Activated T-helper 2 cell treated with anti-CD3 and anti-CD28 coated beads, Interferon-gamma antibody, Interleukin-2, Interleukin-4, amounts not matched to agents 10 μg/mL and 5 μg/mL and 100 μg/mL, durations not matched to agents 14 hours and 24 hours and 36 hours (primary cell): ENCODE measurements around the gene DENND1A. TPM values are rescaled to one million over a fixed set of nuclear protein-coding genes. Genes with fewer than 3 reads are reported as not detected.

Source experiments
- DNase-seq: peaks from one replicate; pipeline ENCODE4 v3.0.0; 2021; ENCODE audit warnings: low spot score
- H3K27ac Mint-ChIP-seq: one replicate; pipeline ENCODE4 v1.8.0; 2021; ENCODE audit warnings: mixed read lengths
- H3K27me3 Mint-ChIP-seq: one replicate; pipeline ENCODE4 v1.8.0; 2021; ENCODE audit warnings: low read depth, mixed read lengths
- H3K36me3 Mint-ChIP-seq: one replicate; pipeline ENCODE4 v1.8.0; 2021; ENCODE audit warnings: low read depth, mixed read lengths
- H3K4me1 Mint-ChIP-seq: one replicate; pipeline ENCODE4 v1.8.0; 2021; ENCODE audit warnings: low read depth, mixed read lengths
- H3K4me3 Mint-ChIP-seq: one replicate; pipeline ENCODE4 v1.8.0; 2021; ENCODE audit warnings: low read depth, mild to moderate bottlenecking, moderate library complexity, mixed read lengths
- H3K9me3 Mint-ChIP-seq: one replicate; pipeline ENCODE4 v1.8.0; 2021; ENCODE audit warnings: mixed read lengths
- intact Hi-C: fragments of 100-400 bp; cut with micrococcal nuclease; formaldehyde crosslinking; loops from one replicate; pipeline ENCODE4 v1.15.1; 2023
- total RNA-seq: library from RNA; stranded (reverse); gene quantifications from 2 replicates; pipeline ENCODE4 v1.2.3, GENCODE V29; 2022

The DENND1A gene
- total RNA-seq, 1 donor from 2014 or later, result 20.0 TPM

DNA sequence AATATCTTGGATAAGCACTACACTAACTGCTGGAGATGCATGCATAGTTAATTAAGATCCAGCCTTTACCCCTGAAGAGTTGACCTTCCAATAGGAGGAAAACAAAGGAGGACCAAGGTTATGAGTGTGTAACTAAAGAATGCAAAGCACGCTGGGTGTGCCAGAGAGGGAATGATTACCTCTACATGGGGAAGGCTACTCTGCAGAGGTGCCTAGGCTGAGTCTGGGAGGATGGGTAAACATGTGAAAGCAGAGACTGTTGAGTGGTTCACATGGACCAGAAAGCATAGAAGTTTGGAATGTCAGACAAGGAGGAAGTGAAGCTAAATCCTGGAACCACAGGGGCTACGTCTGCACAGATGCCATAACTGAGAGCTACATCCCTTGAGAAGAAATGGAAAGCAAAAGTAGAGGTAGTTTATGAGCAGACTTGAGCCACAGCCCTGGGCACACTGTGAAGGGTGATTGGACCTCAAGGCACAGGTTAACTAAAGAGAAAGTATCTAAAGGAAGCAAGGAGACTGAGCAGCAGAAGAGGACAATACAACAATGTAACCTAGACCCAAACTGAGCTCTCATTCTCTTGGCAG, 176.2 kb downstream of the DENND1A start:
- H3K36me3 Mint-ChIP-seq, result no peaks in the 10 kb centered on the region
- no peak for DNase-seq
- H3K4me3 Mint-ChIP-seq, result no peak overlapping the region
- no peaks in the 10 kb centered on the region for H3K27me3 Mint-ChIP-seq
- intact Hi-C loops, result no loop called here
- no peaks in the 10 kb centered on the region for H3K9me3 Mint-ChIP-seq
- no peak overlapping the region for H3K27ac Mint-ChIP-seq
- H3K4me1 Mint-ChIP-seq, result peaks cover 14% of the 10 kb centered on the region

DNA sequence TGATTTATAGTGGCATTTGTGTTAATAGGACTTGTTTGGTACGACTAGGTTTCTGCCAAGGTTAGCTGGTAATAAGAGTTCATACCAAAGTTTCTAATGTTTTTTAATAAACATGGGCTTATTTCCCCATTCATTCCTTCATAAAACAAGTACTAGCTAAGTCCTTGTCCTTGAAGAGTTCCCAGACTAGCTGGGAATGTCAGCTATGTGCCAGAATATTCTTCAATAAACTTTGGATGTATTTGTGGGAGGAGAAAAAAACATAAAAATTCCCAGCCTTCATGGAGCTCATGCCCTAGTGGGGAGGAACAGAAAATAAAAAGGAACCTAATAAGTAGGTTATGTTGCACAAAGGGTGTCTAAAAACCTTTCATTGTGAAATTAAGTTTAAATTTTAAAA, 176.9 kb downstream of the DENND1A start:
- no peaks in the 10 kb centered on the region for H3K9me3 Mint-ChIP-seq
- no peaks in the 10 kb centered on the region for H3K36me3 Mint-ChIP-seq
- peaks cover 14% of the 10 kb centered on the region for H3K4me1 Mint-ChIP-seq
- no peak overlapping the region for H3K4me3 Mint-ChIP-seq
- intact Hi-C loops, result no loop called here
- no peaks in the 10 kb centered on the region for H3K27me3 Mint-ChIP-seq
- no peak for DNase-seq
- no peak overlapping the region for H3K27ac Mint-ChIP-seq

DNA sequence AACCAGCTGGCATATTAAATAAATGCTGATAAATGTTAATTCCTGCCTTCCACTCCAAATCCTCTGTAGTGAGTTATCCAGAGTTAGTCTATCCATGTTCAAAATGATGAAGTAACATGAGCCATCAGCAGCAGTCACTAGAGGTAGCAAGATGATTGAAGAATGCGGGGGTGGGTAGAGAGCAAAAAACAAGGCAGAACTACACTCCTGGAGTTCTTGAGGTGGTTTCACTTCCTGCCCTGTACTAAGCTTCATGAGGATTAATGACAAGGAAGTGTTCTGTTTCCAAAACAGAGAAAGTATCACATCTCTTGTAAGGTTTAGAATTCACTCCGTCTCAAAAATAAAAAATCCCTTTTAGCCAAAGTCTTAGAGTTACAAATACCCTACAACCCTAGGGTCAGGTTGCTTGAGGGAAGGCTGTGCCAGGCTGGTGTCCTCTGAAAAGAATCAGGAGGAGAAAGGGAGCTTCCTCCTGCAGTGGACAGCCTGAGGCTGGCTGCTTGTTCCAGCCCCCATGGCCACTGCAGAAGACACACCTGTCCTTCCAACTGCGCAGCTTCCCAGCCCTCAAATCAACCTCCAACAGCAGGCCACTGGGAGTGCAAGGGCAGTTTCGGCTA, 180.2 kb downstream of the DENND1A start:
- no peak overlapping the region for H3K27ac Mint-ChIP-seq
- H3K27me3 Mint-ChIP-seq, result no peaks in the 10 kb centered on the region
- no peaks in the 10 kb centered on the region for H3K9me3 Mint-ChIP-seq
- peaks cover 14% of the 10 kb centered on the region for H3K4me1 Mint-ChIP-seq
- DNase-seq, result no peak
- no peaks in the 10 kb centered on the region for H3K36me3 Mint-ChIP-seq
- H3K4me3 Mint-ChIP-seq, result no peak overlapping the region
- intact Hi-C loops, result no loop called here

DNA sequence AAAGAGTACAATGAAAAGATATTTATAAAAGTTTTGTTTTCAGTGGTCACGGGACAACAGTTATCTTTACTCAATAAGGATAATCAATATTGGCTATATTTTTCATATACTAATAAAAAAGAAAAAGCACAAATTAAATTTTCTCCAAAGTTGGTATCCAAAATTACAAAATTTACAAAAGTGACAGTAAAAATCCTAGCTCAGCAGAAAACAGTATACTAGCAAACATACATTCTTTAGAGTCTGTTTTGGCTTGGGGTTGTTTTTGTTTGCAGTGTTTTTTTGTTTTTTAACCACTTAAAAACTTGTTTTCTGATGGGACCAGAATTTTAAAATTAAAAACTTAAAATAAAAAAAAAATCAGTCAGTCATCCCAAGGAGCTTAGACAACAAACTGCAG, 183.2 kb downstream of the DENND1A start:
- intact Hi-C loops, result no loop called here
- Mint-ChIP-seq H3K9me3 (no peaks in the 10 kb centered on the region), H3K4me1 (peaks cover 12% of the 10 kb centered on the region), H3K27ac (no peak overlapping the region), H3K4me3 (no peak overlapping the region), H3K27me3 (peaks cover 1% of the 10 kb centered on the region), H3K36me3 (no peaks in the 10 kb centered on the region)
- no peak for DNase-seq

DNA sequence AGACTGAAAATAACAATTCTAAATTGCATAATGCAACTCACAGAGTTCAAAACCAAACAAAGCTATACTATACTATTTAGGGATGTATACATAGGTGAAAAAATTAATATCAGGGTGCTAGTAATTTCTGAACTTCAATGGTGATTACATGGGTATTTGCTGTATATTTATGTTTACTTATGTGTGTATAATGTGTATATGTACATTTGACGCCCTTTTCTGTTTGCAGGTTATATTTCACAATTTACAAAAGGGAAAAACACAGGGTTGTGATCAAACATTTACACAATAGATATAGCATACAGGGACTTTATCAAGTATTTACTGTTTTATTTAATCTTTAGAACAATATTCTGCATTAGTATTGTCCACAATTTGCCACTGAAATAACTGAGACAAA, 184.0 kb downstream of the DENND1A start:
- intact Hi-C loops, result no loop called here
- H3K4me1 Mint-ChIP-seq, result peaks cover 12% of the 10 kb centered on the region
- H3K27me3 Mint-ChIP-seq, result peaks cover 1% of the 10 kb centered on the region
- H3K4me3 Mint-ChIP-seq, result no peak overlapping the region
- no peaks in the 10 kb centered on the region for H3K9me3 Mint-ChIP-seq
- no peak for DNase-seq
- no peaks in the 10 kb centered on the region for H3K36me3 Mint-ChIP-seq
- no peak overlapping the region for H3K27ac Mint-ChIP-seq

DNA sequence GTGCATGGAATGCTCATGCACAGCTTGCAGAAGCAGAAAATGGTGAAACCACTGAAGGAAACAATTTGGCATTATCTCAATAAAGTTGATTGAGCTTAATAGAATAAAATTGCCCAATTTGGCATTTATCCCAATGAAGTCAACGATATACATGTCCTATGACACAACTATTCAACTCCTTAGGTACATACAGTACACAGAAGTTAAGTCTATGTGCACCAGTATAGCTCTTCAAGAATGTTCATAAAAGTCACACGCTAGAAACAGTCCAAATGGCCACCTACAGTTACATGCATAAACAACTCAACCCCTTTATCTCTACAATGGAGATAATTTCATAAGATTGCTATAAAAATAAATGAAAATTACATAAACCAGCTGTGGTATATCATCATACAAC, 184.5 kb downstream of the DENND1A start:
- H3K4me1 Mint-ChIP-seq, result peaks cover 12% of the 10 kb centered on the region
- no peaks in the 10 kb centered on the region for H3K9me3 Mint-ChIP-seq
- H3K36me3 Mint-ChIP-seq, result no peaks in the 10 kb centered on the region
- H3K4me3 Mint-ChIP-seq, result no peak overlapping the region
- DNase-seq, result no peak
- H3K27ac Mint-ChIP-seq, result no peak overlapping the region
- H3K27me3 Mint-ChIP-seq, result peaks cover 1% of the 10 kb centered on the region
- intact Hi-C loops, result no loop called here

DNA sequence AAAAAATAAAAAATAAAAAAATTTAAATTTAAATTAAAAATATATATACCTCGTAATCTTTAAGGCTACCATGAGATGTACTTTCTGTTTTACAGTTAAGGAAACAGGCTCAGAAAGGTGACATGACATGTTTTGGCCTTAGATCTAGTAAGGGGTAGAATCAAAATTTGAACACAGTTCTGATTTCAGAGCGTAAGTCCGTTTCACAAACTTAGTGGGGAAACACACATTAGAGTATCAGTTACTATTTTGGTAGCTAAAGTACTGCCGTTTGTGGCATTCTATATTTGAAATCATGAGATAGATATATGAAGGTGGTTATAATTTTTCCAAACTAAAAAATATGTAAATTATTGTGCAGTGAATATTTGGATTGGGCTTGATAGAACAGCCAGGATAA, 186.2 kb downstream of the DENND1A start:
- Mint-ChIP-seq H3K4me3 (no peak overlapping the region), H3K27ac (no peak overlapping the region), H3K9me3 (no peaks in the 10 kb centered on the region), H3K27me3 (peaks cover 3% of the 10 kb centered on the region), H3K4me1 (no peaks in the 10 kb centered on the region), H3K36me3 (no peaks in the 10 kb centered on the region)
- intact Hi-C loops, result no loop called here
- DNase-seq, result no peak

DNA sequence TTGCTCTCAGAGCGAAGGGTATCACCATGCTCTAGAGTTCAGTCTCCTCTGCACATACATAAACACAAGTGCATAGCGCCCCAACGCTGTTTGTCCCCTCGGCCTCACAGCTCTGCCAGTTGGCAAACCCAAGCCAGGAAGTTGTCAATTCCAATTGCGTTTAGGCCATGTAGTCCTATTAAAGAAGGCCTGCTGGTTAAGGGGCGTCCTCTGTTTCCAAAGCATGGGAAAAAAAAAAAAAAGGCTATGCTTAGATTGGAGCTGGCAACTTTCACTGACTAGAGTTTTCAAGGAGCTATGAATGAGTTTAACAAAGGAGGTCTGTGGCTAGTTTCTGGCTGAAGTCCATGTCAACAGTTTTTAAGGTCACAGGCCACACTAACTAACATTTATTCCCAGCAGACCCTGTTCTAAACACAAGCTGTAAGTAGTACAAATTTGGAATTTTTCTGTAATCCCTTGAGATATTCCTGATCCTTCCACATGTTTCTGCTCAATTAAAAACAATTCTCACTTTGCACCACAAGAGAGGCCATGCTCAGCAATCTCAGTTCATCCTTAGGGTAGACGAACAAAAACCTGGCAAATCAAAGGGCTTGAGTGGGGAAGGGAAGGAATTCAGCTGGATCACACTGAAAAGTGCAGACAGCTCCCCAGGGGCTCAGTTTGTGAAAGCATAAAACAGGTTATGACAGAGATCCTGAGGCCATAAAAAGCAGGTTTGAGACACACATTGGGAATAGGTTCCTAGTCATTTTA, 187.7 kb downstream of the DENND1A start:
- no peaks in the 10 kb centered on the region for H3K4me1 Mint-ChIP-seq
- no peaks in the 10 kb centered on the region for H3K9me3 Mint-ChIP-seq
- no peak overlapping the region for H3K27ac Mint-ChIP-seq
- no peaks in the 10 kb centered on the region for H3K36me3 Mint-ChIP-seq
- no peak overlapping the region for H3K4me3 Mint-ChIP-seq
- intact Hi-C loops, result no loop called here
- H3K27me3 Mint-ChIP-seq, result peaks cover 3% of the 10 kb centered on the region
- no peak for DNase-seq

DNA sequence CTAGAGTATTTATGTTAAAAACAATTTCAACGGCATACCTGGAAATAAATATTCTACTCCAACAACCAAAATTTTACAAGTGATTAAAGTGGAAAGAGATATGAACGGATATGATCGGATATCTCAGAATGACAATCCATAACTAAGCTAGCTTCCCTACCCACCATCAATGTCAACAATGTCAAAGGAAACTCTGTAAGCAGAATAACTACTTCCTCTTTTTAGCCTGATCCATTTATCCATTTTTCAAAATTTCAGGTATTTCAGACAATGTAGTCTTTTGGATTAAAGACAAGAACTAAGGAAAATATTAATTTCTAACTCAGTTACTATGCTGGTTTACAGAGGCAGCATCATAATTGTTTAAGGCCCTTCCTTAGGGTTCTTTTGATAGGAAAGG, 188.7 kb downstream of the DENND1A start:
- Mint-ChIP-seq H3K36me3 (no peaks in the 10 kb centered on the region), H3K4me1 (no peaks in the 10 kb centered on the region), H3K9me3 (no peaks in the 10 kb centered on the region), H3K4me3 (no peak overlapping the region), H3K27ac (no peak overlapping the region), H3K27me3 (peaks cover 3% of the 10 kb centered on the region)
- intact Hi-C loops, result no loop called here
- DNase-seq, result no peak

DNA sequence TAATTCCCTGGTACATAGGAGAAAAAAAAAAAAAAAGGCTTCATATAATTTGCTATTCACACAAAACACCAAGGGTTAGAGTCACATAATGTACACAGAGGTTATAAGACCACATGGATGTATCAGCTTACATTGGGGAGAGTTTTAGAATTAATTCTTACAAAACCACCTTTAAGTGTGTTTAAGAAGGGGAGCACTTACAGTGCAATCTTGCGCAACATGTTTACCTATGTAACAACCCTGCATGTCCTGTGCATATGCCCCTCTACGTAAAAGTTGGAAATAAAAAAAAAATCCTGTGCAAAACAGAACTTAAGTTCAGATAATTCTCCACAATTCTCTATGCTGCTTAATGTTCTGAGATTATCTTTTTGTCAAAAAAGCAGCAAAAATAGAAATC, 190.0 kb downstream of the DENND1A start:
- H3K27ac Mint-ChIP-seq, result no peak overlapping the region
- H3K9me3 Mint-ChIP-seq, result no peaks in the 10 kb centered on the region
- H3K27me3 Mint-ChIP-seq, result peaks cover 3% of the 10 kb centered on the region
- no peak for DNase-seq
- no peaks in the 10 kb centered on the region for H3K4me1 Mint-ChIP-seq
- intact Hi-C loops, result no loop called here
- H3K4me3 Mint-ChIP-seq, result no peak overlapping the region
- H3K36me3 Mint-ChIP-seq, result no peaks in the 10 kb centered on the region

DNA sequence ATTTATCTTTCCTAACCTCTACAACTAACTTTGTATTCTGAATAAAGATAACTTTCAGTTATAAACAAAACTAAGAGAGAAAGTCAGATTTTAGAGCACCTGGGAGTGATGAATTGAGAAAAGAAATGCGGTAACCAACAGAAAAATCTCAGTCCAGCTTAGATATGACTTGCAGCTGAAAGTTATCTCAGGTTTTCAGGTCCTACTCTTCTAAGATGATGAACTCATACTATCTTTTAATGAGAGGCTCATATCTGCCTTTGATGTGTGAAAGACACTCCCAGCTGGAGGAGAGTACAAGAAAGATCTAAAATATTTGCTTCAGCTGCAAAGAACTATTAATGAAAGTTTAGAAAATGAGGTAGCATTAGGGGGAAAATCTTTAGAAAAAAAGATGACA, 190.5 kb downstream of the DENND1A start:
- H3K4me3 Mint-ChIP-seq, result no peak overlapping the region
- H3K4me1 Mint-ChIP-seq, result no peaks in the 10 kb centered on the region
- DNase-seq, result no peak
- H3K36me3 Mint-ChIP-seq, result no peaks in the 10 kb centered on the region
- peaks cover 3% of the 10 kb centered on the region for H3K27me3 Mint-ChIP-seq
- no peak overlapping the region for H3K27ac Mint-ChIP-seq
- H3K9me3 Mint-ChIP-seq, result no peaks in the 10 kb centered on the region
- intact Hi-C loops, result no loop called here

DNA sequence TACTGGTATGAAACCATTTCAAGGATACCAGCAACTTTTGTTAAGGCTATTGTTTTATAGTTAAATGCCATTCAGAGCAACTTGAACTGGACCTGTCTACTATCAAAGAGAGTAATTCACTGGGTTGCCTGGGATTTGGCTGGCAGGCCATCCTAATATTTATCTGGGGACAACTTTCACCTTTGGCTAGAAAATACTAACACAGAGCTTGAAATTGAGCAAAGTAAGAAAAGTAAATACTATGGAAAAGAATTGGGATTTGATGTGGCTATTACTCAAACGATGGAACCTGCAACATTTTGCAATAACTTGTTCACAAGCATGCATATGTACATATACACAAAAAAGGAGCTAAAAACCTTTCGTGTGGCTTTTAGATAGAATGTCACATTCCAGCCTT, 191.3 kb downstream of the DENND1A start:
- Mint-ChIP-seq H3K36me3 (no peaks in the 10 kb centered on the region), H3K27ac (no peak overlapping the region), H3K27me3 (peaks cover 3% of the 10 kb centered on the region), H3K9me3 (no peaks in the 10 kb centered on the region), H3K4me1 (no peaks in the 10 kb centered on the region), H3K4me3 (no peak overlapping the region)
- no peak for DNase-seq
- intact Hi-C loops, result no loop called here

DNA sequence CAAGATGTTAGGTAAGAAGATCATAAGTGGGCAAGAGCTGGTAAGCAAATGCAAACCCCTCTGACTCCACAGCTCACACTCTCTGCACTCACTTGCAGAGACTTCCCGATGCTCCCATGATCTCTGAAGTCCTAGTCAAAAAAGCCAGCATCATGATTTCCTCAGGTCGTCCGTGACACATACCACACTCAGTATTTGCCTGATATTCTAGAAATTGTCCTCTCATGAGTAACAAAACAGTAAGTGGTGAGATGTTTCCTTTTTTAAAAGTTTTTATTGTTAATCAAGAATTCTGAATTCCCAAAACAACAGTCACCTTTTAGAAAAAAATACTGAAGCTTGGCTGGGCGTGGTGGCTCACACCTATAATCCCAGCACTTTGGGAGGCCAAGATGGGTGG, 194.6 kb downstream of the DENND1A start:
- Mint-ChIP-seq H3K9me3 (no peaks in the 10 kb centered on the region), H3K4me1 (no peaks in the 10 kb centered on the region), H3K27ac (no peak overlapping the region), H3K4me3 (no peak overlapping the region), H3K36me3 (no peaks in the 10 kb centered on the region), H3K27me3 (peaks cover 2% of the 10 kb centered on the region)
- intact Hi-C loops, result no loop called here
- DNase-seq, result no peak
